Endodermal cell (in vitro differentiated cells): Measurements from ENCODE around the gene MIEF1. TPM values are rescaled to one million over a fixed set of nuclear protein-coding genes. Genes with fewer than 3 reads are reported as not detected.
A peak's percentile ranks its signal among the peaks of the same experiment; 100 is the strongest.

Experiments
- DNase-seq: peaks from one replicate; pipeline ENCODE4 v3.0.0-alpha.2; 2017
- H3K27ac ChIP-seq: 2 replicates; pipeline ENCODE4 v1.5.1; 2013; ENCODE audit warnings: mild to moderate bottlenecking, low read depth, low read length, moderate library complexity
- H3K27me3 ChIP-seq: 2 replicates; pipeline ENCODE4 v1.6.1; 2013; ENCODE audit warnings: mild to moderate bottlenecking, low read length, moderate library complexity; ENCODE audit not compliant: insufficient read depth, control insufficient read depth, poor library complexity, severe bottlenecking
- H3K36me3 ChIP-seq: 2 replicates; pipeline ENCODE4 v1.7.0; 2013; ENCODE audit warnings: mild to moderate bottlenecking, low read length, moderate library complexity; ENCODE audit not compliant: control insufficient read depth, insufficient read depth
- H3K4me1 ChIP-seq: one replicate; pipeline ENCODE4 v1.7.0; 2013; ENCODE audit warnings: low read length; ENCODE audit not compliant: control insufficient read depth, insufficient read depth
- H3K4me3 ChIP-seq: 2 replicates; pipeline ENCODE4 v1.5.1; 2013; ENCODE audit warnings: mild to moderate bottlenecking, low read length, moderate library complexity
- H3K9ac ChIP-seq: 2 replicates; pipeline ENCODE4 v1.6.1; 2013; ENCODE audit warnings: mild to moderate bottlenecking, low read length, moderate library complexity; ENCODE audit not compliant: poor library complexity, severe bottlenecking; ENCODE audit errors: extremely low read depth
- H3K9me3 ChIP-seq: 2 replicates; pipeline ENCODE4 v1.6.1; 2013; ENCODE audit warnings: mild to moderate bottlenecking, low read length, moderate library complexity; ENCODE audit not compliant: control insufficient read depth
- H3K27ac Mint-ChIP-seq: 2 replicates; pipeline ENCODE4 v1.8.0; 2020; ENCODE audit warnings: mixed read lengths
- H3K27me3 Mint-ChIP-seq: 2 replicates; pipeline ENCODE4 v1.8.0; 2021; ENCODE audit warnings: mild to moderate bottlenecking, mixed read lengths; ENCODE audit not compliant: insufficient read depth
- H3K36me3 Mint-ChIP-seq: 2 replicates; pipeline ENCODE4 v1.8.0; 2020; ENCODE audit warnings: low read depth, mixed read lengths
- H3K4me1 Mint-ChIP-seq: 2 replicates; pipeline ENCODE4 v1.8.0; 2020; ENCODE audit warnings: mixed read lengths
- H3K4me3 Mint-ChIP-seq: 2 replicates; pipeline ENCODE4 v1.8.0; 2020; ENCODE audit warnings: mild to moderate bottlenecking, moderate library complexity, mixed read lengths
- H3K9me3 Mint-ChIP-seq: 2 replicates; pipeline ENCODE4 v1.8.0; 2020; ENCODE audit warnings: mild to moderate bottlenecking, mixed read lengths
- WGBS, 2 experiments: methylation state at CpG; one replicate each; pipeline versions ENCODE4 v1.1.5 to v1.1.7; 2013; ENCODE audit warnings: missing lambda C conversion rate in 2 of 2, mixed read lengths in 1 of 2; ENCODE audit not compliant: insufficient coverage in 1 of 2, insufficient read length in 1 of 2; 5-methylcytosine and 5-hydroxymethylcytosine counted together
- total RNA-seq, 2 donors: library from RNA; stranded (reverse); fragmentation: NEBNext Ultra II Directional in 1 of 2; extraction: Animal tissue kit (Norgen Biotek cat#: 25700) in 1 of 2; gene quantifications; 2 replicates in 1 of 2; 3 replicates in 1 of 2; pipeline ENCODE4 v1.2.1, GENCODE V29; 2021
- TF ChIP-seq, protein P1 (sequence below): fragments of 200-600 bp; sonication (generic); conservative IDR thresholded peaks from 2 replicates; pipeline ENCODE4 v1.5.0; 2021; ENCODE audit warnings: antibody characterized with exemption, mild to moderate bottlenecking

MIEF1 gene
- total RNA-seq, 2 donors from 2014 or later, result 36.0 to 43.3 TPM

DNA sequence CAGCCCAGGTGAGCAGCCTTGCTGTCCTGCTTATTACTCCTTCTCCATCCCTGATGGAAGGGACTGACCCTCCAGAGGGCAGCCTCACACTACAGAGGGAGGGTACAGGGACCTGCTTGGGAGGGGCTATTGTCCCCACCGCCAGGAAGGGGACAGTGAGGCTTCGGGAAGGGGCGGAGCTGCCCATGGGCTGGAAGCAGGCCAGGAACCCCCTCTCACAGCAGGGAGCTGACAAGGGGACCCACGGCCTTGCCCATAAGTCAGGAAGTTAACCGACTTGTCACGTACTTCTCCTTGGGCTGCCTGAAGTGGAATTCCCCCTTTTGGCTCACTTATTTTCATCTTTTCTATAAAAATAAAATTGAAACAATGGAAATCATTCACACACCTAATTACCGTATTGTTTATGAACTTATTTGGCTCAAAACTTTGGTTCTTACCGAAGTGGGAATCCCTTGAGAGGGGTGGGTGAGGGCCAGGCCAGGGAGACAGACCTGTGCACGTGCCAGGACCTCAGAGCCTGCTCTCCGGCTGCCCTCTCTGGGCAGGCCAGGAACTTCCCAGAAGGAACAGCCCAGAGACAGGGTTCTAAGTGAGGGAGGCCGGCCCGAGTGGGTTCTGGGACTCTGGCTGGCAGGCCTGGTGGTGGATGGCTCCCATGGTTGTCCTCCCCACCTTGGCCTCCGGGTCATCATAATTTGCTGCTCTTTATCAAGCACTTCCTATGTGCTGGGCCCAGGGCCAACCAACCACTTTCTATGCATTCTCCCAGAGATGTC is 39.5 kb upstream of the MIEF1 start:
- Histone ChIP-seq H3K4me1 (peaks cover 4% of the 10 kb centered on the region), H3K27ac (no peak overlapping the region), H3K4me3 (no peak overlapping the region), H3K36me3 (no peaks in the 10 kb centered on the region), H3K9ac (no peak overlapping the region), H3K27me3 (peaks cover 8% of the 10 kb centered on the region), H3K9me3 (no peaks in the 10 kb centered on the region)
- TF ChIP-seq, protein P1, sequence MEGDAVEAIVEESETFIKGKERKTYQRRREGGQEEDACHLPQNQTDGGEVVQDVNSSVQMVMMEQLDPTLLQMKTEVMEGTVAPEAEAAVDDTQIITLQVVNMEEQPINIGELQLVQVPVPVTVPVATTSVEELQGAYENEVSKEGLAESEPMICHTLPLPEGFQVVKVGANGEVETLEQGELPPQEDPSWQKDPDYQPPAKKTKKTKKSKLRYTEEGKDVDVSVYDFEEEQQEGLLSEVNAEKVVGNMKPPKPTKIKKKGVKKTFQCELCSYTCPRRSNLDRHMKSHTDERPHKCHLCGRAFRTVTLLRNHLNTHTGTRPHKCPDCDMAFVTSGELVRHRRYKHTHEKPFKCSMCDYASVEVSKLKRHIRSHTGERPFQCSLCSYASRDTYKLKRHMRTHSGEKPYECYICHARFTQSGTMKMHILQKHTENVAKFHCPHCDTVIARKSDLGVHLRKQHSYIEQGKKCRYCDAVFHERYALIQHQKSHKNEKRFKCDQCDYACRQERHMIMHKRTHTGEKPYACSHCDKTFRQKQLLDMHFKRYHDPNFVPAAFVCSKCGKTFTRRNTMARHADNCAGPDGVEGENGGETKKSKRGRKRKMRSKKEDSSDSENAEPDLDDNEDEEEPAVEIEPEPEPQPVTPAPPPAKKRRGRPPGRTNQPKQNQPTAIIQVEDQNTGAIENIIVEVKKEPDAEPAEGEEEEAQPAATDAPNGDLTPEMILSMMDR, result peak; percentile 56
- no peak overlapping the region for H3K27ac Mint-ChIP-seq
- H3K4me3 Mint-ChIP-seq, result no peak overlapping the region
- no peaks in the 10 kb centered on the region for H3K36me3 Mint-ChIP-seq
- WGBS, 2 experiments, result 53 to 70% methylated on average over 7 to 13 of the region's 13 CpGs
- peaks cover 20% of the 10 kb centered on the region for H3K27me3 Mint-ChIP-seq
- no peaks in the 10 kb centered on the region for H3K9me3 Mint-ChIP-seq
- DNase-seq, result peak; percentile 78
- H3K4me1 Mint-ChIP-seq, result no peaks in the 10 kb centered on the region

DNA sequence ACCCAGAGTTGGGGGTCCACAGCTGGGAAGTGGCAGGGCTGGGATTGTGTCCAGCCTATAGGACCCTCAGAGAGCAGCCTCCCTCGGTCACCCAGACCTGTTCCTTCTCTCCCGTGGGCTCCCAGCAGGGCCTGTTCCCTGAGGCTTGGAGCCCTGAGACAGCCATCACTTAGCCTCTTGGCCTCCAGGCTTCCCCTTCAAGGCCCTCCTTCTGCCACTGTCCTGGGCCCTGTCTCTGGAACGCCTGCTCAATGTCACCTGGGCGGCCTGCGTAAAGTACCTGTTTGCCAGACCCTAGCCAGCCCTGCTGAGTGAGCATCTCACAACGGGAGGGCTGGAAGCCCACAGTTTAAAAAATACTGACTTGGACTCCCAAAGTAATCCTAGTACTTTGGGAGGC is 38.8 kb upstream of the MIEF1 start:
- no peak overlapping the region for H3K27ac ChIP-seq
- no peaks in the 10 kb centered on the region for H3K36me3 ChIP-seq
- H3K4me1 Mint-ChIP-seq, result no peaks in the 10 kb centered on the region
- H3K4me3 ChIP-seq, result no peak overlapping the region
- H3K9me3 ChIP-seq, result no peaks in the 10 kb centered on the region
- 95 to 97% methylated on average over 6 of the region's 6 CpGs for WGBS, 2 experiments
- TF ChIP-seq, protein P1, result no peak
- no peaks in the 10 kb centered on the region for H3K36me3 Mint-ChIP-seq
- peaks cover 4% of the 10 kb centered on the region for H3K4me1 ChIP-seq
- peaks cover 16% of the 10 kb centered on the region for H3K27me3 Mint-ChIP-seq
- no peak overlapping the region for H3K27ac Mint-ChIP-seq
- DNase-seq, result no peak
- no peak overlapping the region for H3K4me3 Mint-ChIP-seq
- H3K27me3 ChIP-seq, result peaks cover 5% of the 10 kb centered on the region
- no peak overlapping the region for H3K9ac ChIP-seq
- no peaks in the 10 kb centered on the region for H3K9me3 Mint-ChIP-seq

DNA sequence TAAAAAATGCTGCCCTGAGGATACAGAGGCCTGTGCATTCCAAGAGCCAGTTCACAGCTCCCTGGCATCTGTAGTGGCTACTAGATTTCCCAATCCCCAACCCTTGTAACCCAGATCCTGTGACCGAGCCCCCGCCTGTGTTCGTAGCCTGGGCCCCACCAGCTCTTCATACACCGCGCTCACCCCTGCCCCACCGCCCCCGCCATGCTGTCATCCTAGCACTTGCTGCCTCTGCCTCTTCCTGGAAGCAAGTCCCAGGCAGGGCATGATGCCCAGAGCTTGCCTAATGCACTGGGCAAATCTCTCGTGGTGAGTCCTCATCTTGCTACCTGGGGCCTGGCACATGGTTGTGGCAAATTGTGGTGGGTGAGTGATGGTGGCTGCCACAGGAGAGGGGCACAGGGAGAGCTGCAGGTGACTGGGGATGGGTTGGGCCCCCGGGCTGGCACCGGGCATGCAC is 38.1 kb upstream of the MIEF1 start:
- Histone ChIP-seq H3K4me1 (peaks cover 4% of the 10 kb centered on the region), H3K9ac (no peak overlapping the region), H3K36me3 (no peaks in the 10 kb centered on the region), H3K9me3 (no peaks in the 10 kb centered on the region), H3K27me3 (no peaks in the 10 kb centered on the region), H3K4me3 (no peak overlapping the region), H3K27ac (no peak overlapping the region)
- peaks cover 9% of the 10 kb centered on the region for H3K27me3 Mint-ChIP-seq
- WGBS, 2 experiments, result 92 to 98% methylated on average over 8 to 10 of the region's 10 CpGs
- DNase-seq, result no peak
- H3K9me3 Mint-ChIP-seq, result no peaks in the 10 kb centered on the region
- H3K4me1 Mint-ChIP-seq, result no peaks in the 10 kb centered on the region
- no peak overlapping the region for H3K4me3 Mint-ChIP-seq
- H3K36me3 Mint-ChIP-seq, result no peaks in the 10 kb centered on the region
- TF ChIP-seq, protein P1, result no peak
- H3K27ac Mint-ChIP-seq, result no peak overlapping the region
